IPS-11a (cell line): ENCODE data around the gene AGPAT3.
A peak's percentile ranks its signal among the peaks of the same experiment; 100 is the strongest.
"Not testable (repeated sequence)": the region's sequence is repeated elsewhere in the genome, so short reads cannot be mapped to it uniquely, and the experiment has no call there.

Experiments used
- H3K4me3 ChIP-seq: one replicate; pipeline ENCODE4 v1.5.1; 2013; ENCODE audit warnings: low read depth, low read length, control low read depth

Gene AGPAT3, protein sequence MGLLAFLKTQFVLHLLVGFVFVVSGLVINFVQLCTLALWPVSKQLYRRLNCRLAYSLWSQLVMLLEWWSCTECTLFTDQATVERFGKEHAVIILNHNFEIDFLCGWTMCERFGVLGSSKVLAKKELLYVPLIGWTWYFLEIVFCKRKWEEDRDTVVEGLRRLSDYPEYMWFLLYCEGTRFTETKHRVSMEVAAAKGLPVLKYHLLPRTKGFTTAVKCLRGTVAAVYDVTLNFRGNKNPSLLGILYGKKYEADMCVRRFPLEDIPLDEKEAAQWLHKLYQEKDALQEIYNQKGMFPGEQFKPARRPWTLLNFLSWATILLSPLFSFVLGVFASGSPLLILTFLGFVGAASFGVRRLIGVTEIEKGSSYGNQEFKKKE

DNA sequence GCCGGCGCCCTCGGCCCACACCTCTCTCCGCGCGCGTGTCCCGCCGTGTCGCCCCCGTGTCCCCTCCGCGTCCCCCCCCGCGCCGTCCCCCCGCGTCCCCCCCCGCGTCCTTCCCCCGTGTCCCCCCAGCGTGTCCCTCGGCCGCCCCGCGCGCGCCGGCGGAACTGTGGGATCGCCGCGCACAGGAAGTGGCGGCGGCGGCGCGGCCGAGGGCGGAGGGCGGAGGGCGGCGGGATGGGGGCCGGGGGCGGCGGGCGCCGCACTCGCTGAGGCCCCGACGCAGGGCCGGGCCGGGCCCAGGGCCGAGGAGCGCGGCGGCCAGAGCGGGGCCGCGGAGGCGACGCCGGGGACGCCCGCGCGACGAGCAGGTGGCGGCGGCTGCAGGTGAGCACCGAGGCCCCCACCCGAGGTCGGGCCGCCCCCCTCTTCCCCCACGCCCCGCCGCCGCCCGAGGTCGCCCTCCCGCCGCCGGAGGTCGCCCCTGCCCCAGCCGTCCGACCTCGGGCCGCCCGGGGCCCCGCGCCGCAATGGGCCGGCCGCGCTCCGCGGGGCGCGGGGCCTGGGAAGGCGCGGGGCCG is at the start of gene AGPAT3:
TSS of gene AGPAT3 (plus strand) at position 262 of the 578 bp plus-strand sequence. CDS start 94,459 bp downstream, outside the sequence.
- peak within 1 kb of the TSS; percentile 48 for H3K4me3 ChIP-seq

GRCh38 chr21:43815991-43816390 is 49.0 kb upstream of the AGPAT3 start:
- H3K4me3 ChIP-seq: no peak overlapping the region

GRCh38 chr21:43816611-43817071 is 48.4 kb upstream of the AGPAT3 start:
- no peak overlapping the region for H3K4me3 ChIP-seq

- H3K4me3 ChIP-seq: no peak overlapping the region
Observed at GRCh38 chr21:43817157-43818086, 47.6 kb upstream of the AGPAT3 start.

- H3K4me3 ChIP-seq: no peak overlapping the region
Observed at GRCh38 chr21:43818685-43819084, 46.3 kb upstream of the AGPAT3 start.

- H3K4me3 ChIP-seq: no peak overlapping the region
Observed at GRCh38 chr21:43819511-43820405, 45.3 kb upstream of the AGPAT3 start.

- H3K4me3 ChIP-seq: no peak overlapping the region
Observed at GRCh38 chr21:43820466-43820865, 44.6 kb upstream of the AGPAT3 start.

DNA sequence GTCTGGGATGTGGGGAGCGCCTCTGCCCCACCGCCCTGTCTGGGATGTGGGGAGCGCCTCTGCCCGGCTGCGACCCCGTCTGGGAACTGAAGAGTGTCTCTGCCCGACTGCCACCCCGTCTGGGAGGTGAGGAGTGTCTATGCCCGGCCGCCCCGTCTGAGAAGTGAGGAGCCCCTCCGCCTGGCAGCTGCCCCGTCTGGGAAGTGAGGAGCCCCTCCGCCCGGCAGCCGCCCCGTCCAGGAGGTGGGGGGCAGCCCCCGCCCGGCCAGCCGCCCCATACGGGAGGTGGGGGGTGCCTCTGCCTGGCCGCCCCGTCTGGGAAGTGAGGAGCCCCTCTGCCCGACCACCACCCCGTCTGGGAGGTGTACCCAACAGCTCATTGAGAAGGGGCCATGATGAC is 42.9 kb upstream of the AGPAT3 start:
- H3K4me3 ChIP-seq: not testable (repeated sequence)

- H3K4me3 ChIP-seq: not testable (repeated sequence)
Observed at GRCh38 chr21:43822741-43823140, 42.3 kb upstream of the AGPAT3 start.

GRCh38 chr21:43824333-43825241 is 40.4 kb upstream of the AGPAT3 start:
- H3K4me3 ChIP-seq: no peak overlapping the region

DNA sequence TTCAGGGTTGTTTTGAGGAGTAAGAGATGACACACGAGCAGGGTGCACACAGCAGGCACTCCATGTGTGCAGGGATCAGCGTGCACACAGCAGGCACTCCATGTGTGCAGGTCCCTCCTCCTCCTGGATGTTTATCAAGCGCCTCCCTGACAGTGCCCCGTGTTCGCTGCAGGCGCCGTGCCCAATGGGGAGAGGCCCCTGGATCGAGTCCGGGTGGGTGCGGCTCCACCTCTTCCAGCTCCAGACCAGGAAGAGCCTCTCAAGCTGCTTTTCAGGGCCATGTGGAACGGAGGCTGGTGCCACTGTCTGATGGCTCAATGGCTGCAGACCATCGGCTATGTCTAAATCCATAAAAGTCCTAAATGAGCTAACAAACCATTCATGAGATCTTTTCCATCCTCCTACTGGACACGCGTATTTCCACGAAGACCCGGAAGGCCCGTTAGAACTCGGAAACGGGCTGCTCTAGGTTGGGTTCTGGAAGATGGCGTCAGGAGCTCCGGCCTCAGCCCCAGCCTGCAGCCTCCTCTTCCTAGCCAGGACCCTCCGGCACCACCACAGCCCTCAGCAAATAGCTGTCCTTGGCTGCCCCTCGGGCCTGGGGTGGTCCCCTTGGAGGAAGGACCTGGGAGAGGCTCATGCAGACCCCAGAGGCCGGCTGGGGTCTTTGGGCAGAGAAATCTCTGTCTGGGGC is 39.6 kb upstream of the AGPAT3 start:
- H3K4me3 ChIP-seq: no peak overlapping the region

- H3K4me3 ChIP-seq: no peak overlapping the region
Observed at GRCh38 chr21:43825936-43826622, 38.9 kb upstream of the AGPAT3 start.

DNA sequence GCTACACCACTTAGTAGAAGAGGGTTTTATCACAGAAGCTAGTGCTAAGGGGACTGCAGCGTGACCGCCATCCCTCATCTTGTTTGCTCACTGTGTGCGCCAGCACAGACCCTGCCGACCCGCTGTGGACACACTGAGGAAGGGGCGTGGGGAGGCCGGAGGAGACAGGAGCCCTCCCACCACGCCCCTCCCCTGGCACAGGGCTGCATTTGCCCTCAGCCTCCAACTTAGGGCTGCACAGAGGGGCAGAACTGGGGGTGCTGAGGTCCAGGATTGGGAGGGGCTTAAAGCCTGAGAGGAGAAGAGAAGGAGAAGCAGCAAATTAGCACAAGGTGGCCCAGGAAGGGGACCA is 38.4 kb upstream of the AGPAT3 start:
- no peak overlapping the region for H3K4me3 ChIP-seq

- H3K4me3 ChIP-seq: no peak overlapping the region
Observed at GRCh38 chr21:43827015-43827611, 37.9 kb upstream of the AGPAT3 start.

- H3K4me3 ChIP-seq: no peak overlapping the region
Observed at GRCh38 chr21:43829161-43829560, 35.9 kb upstream of the AGPAT3 start.

- H3K4me3 ChIP-seq: no peak overlapping the region
Observed at GRCh38 chr21:43829575-43830119, 35.4 kb upstream of the AGPAT3 start.

- no peak overlapping the region for H3K4me3 ChIP-seq
Observed at GRCh38 chr21:43832158-43832550, 32.9 kb upstream of the AGPAT3 start.

GRCh38 chr21:43832648-43833047 is 32.4 kb upstream of the AGPAT3 start:
- H3K4me3 ChIP-seq: no peak overlapping the region
